Endodermal cell (in vitro differentiated cells): ENCODE results near the gene EEIG1. TPM values are rescaled to one million over a fixed set of nuclear protein-coding genes. Genes with fewer than 3 reads are reported as not detected.

Source experiments
- DNase-seq: peaks from one replicate; pipeline ENCODE4 v3.0.0-alpha.2; 2017
- H3K27ac ChIP-seq: 2 replicates; pipeline ENCODE4 v1.5.1; 2013; ENCODE audit warnings: mild to moderate bottlenecking, low read depth, low read length, moderate library complexity
- H3K27me3 ChIP-seq: 2 replicates; pipeline ENCODE4 v1.6.1; 2013; ENCODE audit warnings: mild to moderate bottlenecking, low read length, moderate library complexity; ENCODE audit not compliant: insufficient read depth, control insufficient read depth, poor library complexity, severe bottlenecking
- H3K36me3 ChIP-seq: 2 replicates; pipeline ENCODE4 v1.7.0; 2013; ENCODE audit warnings: mild to moderate bottlenecking, low read length, moderate library complexity; ENCODE audit not compliant: control insufficient read depth, insufficient read depth
- H3K4me1 ChIP-seq: one replicate; pipeline ENCODE4 v1.7.0; 2013; ENCODE audit warnings: low read length; ENCODE audit not compliant: control insufficient read depth, insufficient read depth
- H3K4me3 ChIP-seq: 2 replicates; pipeline ENCODE4 v1.5.1; 2013; ENCODE audit warnings: mild to moderate bottlenecking, low read length, moderate library complexity
- H3K9ac ChIP-seq: 2 replicates; pipeline ENCODE4 v1.6.1; 2013; ENCODE audit warnings: mild to moderate bottlenecking, low read length, moderate library complexity; ENCODE audit not compliant: poor library complexity, severe bottlenecking; ENCODE audit errors: extremely low read depth
- H3K9me3 ChIP-seq: 2 replicates; pipeline ENCODE4 v1.6.1; 2013; ENCODE audit warnings: mild to moderate bottlenecking, low read length, moderate library complexity; ENCODE audit not compliant: control insufficient read depth
- H3K27ac Mint-ChIP-seq: 2 replicates; pipeline ENCODE4 v1.8.0; 2020; ENCODE audit warnings: mixed read lengths
- H3K27me3 Mint-ChIP-seq: 2 replicates; pipeline ENCODE4 v1.8.0; 2021; ENCODE audit warnings: mild to moderate bottlenecking, mixed read lengths; ENCODE audit not compliant: insufficient read depth
- H3K36me3 Mint-ChIP-seq: 2 replicates; pipeline ENCODE4 v1.8.0; 2020; ENCODE audit warnings: low read depth, mixed read lengths
- H3K4me1 Mint-ChIP-seq: 2 replicates; pipeline ENCODE4 v1.8.0; 2020; ENCODE audit warnings: mixed read lengths
- H3K4me3 Mint-ChIP-seq: 2 replicates; pipeline ENCODE4 v1.8.0; 2020; ENCODE audit warnings: mild to moderate bottlenecking, moderate library complexity, mixed read lengths
- H3K9me3 Mint-ChIP-seq: 2 replicates; pipeline ENCODE4 v1.8.0; 2020; ENCODE audit warnings: mild to moderate bottlenecking, mixed read lengths
- WGBS, 2 experiments: methylation state at CpG; one replicate each; pipeline versions ENCODE4 v1.1.5 to v1.1.7; 2013; ENCODE audit warnings: missing lambda C conversion rate in 2 of 2, mixed read lengths in 1 of 2; ENCODE audit not compliant: insufficient coverage in 1 of 2, insufficient read length in 1 of 2; 5-methylcytosine and 5-hydroxymethylcytosine counted together
- total RNA-seq, 2 donors: library from RNA; stranded (reverse); fragmentation: NEBNext Ultra II Directional in 1 of 2; extraction: Animal tissue kit (Norgen Biotek cat#: 25700) in 1 of 2; gene quantifications; 2 replicates in 1 of 2; 3 replicates in 1 of 2; pipeline ENCODE4 v1.2.1, GENCODE V29; 2021
- TF ChIP-seq, protein P1 (sequence below): fragments of 200-600 bp; sonication (generic); conservative IDR thresholded peaks from 2 replicates; pipeline ENCODE4 v1.5.0; 2021; ENCODE audit warnings: antibody characterized with exemption, mild to moderate bottlenecking

Gene EEIG1
- total RNA-seq, 2 donors from 2014 or later = 56.7 to 60.8 TPM

- peaks cover 8% of the 10 kb centered on the region for H3K9me3 Mint-ChIP-seq
- Histone ChIP-seq H3K36me3 (no peaks in the 10 kb centered on the region), H3K27me3 (no peaks in the 10 kb centered on the region), H3K4me3 (no peak overlapping the region), H3K9me3 (no peaks in the 10 kb centered on the region), H3K4me1 (no peaks in the 10 kb centered on the region), H3K9ac (no peak overlapping the region), H3K27ac (no peak overlapping the region)
- DNase-seq = peak; percentile 85
- no peaks in the 10 kb centered on the region for H3K27me3 Mint-ChIP-seq
- WGBS, 2 experiments = 70 to 72% methylated on average over 15 to 18 of the region's 18 CpGs
- TF ChIP-seq, protein P1, sequence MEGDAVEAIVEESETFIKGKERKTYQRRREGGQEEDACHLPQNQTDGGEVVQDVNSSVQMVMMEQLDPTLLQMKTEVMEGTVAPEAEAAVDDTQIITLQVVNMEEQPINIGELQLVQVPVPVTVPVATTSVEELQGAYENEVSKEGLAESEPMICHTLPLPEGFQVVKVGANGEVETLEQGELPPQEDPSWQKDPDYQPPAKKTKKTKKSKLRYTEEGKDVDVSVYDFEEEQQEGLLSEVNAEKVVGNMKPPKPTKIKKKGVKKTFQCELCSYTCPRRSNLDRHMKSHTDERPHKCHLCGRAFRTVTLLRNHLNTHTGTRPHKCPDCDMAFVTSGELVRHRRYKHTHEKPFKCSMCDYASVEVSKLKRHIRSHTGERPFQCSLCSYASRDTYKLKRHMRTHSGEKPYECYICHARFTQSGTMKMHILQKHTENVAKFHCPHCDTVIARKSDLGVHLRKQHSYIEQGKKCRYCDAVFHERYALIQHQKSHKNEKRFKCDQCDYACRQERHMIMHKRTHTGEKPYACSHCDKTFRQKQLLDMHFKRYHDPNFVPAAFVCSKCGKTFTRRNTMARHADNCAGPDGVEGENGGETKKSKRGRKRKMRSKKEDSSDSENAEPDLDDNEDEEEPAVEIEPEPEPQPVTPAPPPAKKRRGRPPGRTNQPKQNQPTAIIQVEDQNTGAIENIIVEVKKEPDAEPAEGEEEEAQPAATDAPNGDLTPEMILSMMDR = no peak
- no peaks in the 10 kb centered on the region for H3K36me3 Mint-ChIP-seq
- no peak overlapping the region for H3K4me3 Mint-ChIP-seq
- H3K4me1 Mint-ChIP-seq = peaks cover 5% of the 10 kb centered on the region
- H3K27ac Mint-ChIP-seq = peak overlapping the region; percentile 65
Measured at GRCh38 chr9:128001779-128002298, 21.1 kb upstream of the EEIG1 start.

DNA sequence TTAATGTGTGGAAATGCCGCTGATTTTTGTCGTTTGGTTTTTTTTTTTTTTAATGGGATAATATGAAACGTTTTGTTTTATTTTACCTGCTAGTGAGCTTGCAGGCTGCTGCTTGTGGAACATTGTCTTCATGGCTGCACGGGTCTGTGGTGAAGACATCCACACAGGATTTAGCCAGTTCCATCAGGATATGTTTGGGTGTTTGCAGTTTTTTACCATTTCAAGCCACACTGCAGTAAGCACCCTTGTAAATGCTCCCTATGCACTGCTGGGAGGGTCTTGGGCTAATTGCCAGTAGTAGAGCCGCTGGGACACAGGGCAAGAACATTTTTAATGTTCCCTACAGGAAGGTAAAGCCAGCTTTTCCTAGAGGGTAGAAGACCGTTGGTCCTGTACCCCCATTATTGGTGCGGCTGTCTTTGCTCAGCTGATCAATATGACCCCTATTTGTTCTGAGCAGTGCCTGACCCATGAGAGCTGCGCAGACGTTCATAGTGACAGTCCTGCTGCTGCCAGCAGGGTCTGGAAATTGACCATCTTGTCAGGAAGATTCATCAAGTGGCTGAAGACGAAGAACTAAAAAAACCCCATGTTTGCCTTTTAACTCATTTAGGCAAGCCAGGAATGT lies 20.5 kb upstream of the EEIG1 start:
- H3K27me3 Mint-ChIP-seq = no peaks in the 10 kb centered on the region
- peak overlapping the region; percentile 64 for H3K27ac Mint-ChIP-seq
- H3K4me3 Mint-ChIP-seq = no peak overlapping the region
- no peaks in the 10 kb centered on the region for H3K36me3 Mint-ChIP-seq
- Histone ChIP-seq H3K27me3 (no peaks in the 10 kb centered on the region), H3K27ac (no peak overlapping the region), H3K36me3 (no peaks in the 10 kb centered on the region), H3K4me1 (no peaks in the 10 kb centered on the region), H3K9me3 (no peaks in the 10 kb centered on the region), H3K4me3 (no peak overlapping the region), H3K9ac (no peak overlapping the region)
- H3K4me1 Mint-ChIP-seq = peaks cover 5% of the 10 kb centered on the region
- 77 to 85% methylated on average over 9 to 10 of the region's 10 CpGs for WGBS, 2 experiments
- peaks cover 8% of the 10 kb centered on the region for H3K9me3 Mint-ChIP-seq
- TF ChIP-seq, protein P1 = no peak
- no peak for DNase-seq

DNA sequence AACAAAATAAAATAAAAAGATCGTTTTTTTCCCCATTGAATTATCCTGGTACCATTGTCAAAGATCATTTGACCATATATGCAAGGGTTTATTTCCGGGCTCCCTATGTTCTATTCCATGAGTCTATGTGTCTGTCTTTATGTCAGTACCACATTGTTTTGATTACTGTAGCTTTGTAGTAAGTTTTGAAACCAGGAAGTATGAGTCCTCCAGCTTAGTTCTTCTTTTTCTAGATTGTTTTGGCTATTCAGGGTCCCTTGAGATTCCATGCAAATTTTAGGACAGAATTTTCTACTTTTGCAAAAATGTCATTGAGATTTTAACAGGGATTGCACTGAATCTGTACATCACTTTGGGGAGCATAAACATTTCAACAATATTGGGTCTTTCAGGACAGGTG lies 18.7 kb upstream of the EEIG1 start:
- Mint-ChIP-seq H3K36me3 (no peaks in the 10 kb centered on the region), H3K9me3 (peaks cover 8% of the 10 kb centered on the region), H3K4me1 (peaks cover 5% of the 10 kb centered on the region), H3K27ac (no peak overlapping the region), H3K27me3 (no peaks in the 10 kb centered on the region), H3K4me3 (no peak overlapping the region)
- TF ChIP-seq, protein P1 = no peak
- DNase-seq = no peak
- Histone ChIP-seq H3K36me3 (no peaks in the 10 kb centered on the region), H3K27ac (no peak overlapping the region), H3K9ac (no peak overlapping the region), H3K4me3 (no peak overlapping the region), H3K4me1 (no peaks in the 10 kb centered on the region), H3K9me3 (no peaks in the 10 kb centered on the region), H3K27me3 (no peaks in the 10 kb centered on the region)
- 86 to 88% methylated on average over 2 of the region's 2 CpGs for WGBS, 2 experiments
